H1 (cell line): ENCODE data around the gene LRG1. TPM values are rescaled to one million over a fixed set of nuclear protein-coding genes. Genes with fewer than 3 reads are reported as not detected.

ENCODE experiments used
- CTCF ChIA-PET: fragments of 300-600 bp; sonication (Branson Sonifier 250); formaldehyde crosslinking; loops from one replicate; lab custom pipeline; 2021; ENCODE audit not compliant: partially characterized antibody; lab: Charles Lee
- POLR2A ChIA-PET: fragments of 300-600 bp; sonication (Branson Sonifier 250); formaldehyde crosslinking; loops from one replicate; lab custom pipeline; 2021; ENCODE audit warnings: inconsistent platforms; ENCODE audit not compliant: partially characterized antibody; lab: Charles Lee
- DNase-seq, 2 experiments: peaks; one replicate each; pipeline versions ENCODE4 v3.0.0 to v3.0.0-alpha.2; 2010 to 2022; ENCODE audit warnings: low spot score in 2 of 2, low read depth in 1 of 2, mixed read lengths in 1 of 2
- FAIRE-seq: peaks from 2 replicates; lab custom pipeline; 2011; peaks lifted over from hg19 to GRCh38; lab: Jason Lieb, UNC
- H2AFZ ChIP-seq: 2 replicates; pipeline ENCODE4 v1.8.1; 2012; ENCODE audit warnings: low read length, inconsistent platforms
- H2AK5ac ChIP-seq: 2 replicates; pipeline ENCODE4 v1.6.1; 2013; ENCODE audit warnings: low read depth, low read length
- H2BK120ac ChIP-seq: replicated peaks from 2 replicates; pipeline ENCODE3; 2013; ENCODE audit warnings: low read depth, low read length, inconsistent platforms
- H2BK12ac ChIP-seq: 2 replicates; pipeline ENCODE4 v1.6.1; 2013; ENCODE audit warnings: low read depth, low read length
- H2BK15ac ChIP-seq: 2 replicates; pipeline ENCODE4 v1.6.1; 2013; ENCODE audit warnings: low read length
- H2BK20ac ChIP-seq: 2 replicates; pipeline ENCODE4 v1.6.1; 2013; ENCODE audit warnings: low read length
- H2BK5ac ChIP-seq: 2 replicates; pipeline ENCODE4 v1.6.1; 2013; ENCODE audit warnings: low read depth, low read length
- H3K14ac ChIP-seq: 2 replicates; pipeline ENCODE4 v1.6.1; 2013; ENCODE audit warnings: inconsistent platforms; ENCODE audit not compliant: insufficient read length
- H3K18ac ChIP-seq: 2 replicates; pipeline ENCODE4 v1.6.1; 2013; ENCODE audit warnings: low read length; ENCODE audit errors: extremely low read depth
- H3K23ac ChIP-seq: 2 replicates; pipeline ENCODE4 v1.6.1; 2013; ENCODE audit warnings: inconsistent platforms; ENCODE audit not compliant: insufficient read length
- H3K23me2 ChIP-seq: 2 replicates; pipeline ENCODE4 v1.6.1; 2013; ENCODE audit warnings: low read depth, low read length
- H3K27ac ChIP-seq: 2 replicates; pipeline ENCODE4 v1.6.1; 2011; ENCODE audit warnings: low read depth, low read length, inconsistent platforms
- H3K27me3 ChIP-seq, 4 experiments: replicated peaks in 1 of 4; 1 replicate in 1 of 4; 2 replicates in 3 of 4; pipeline versions ENCODE4 v1.6.1 to v1.8.1; 2011 to 2013; ENCODE audit warnings: low read length in 3 of 4, mild to moderate bottlenecking in 3 of 4, inconsistent platforms in 2 of 4, mixed read lengths in 2 of 4, moderate library complexity in 1 of 4; ENCODE audit not compliant: control insufficient read depth in 3 of 4, insufficient read depth in 3 of 4; ENCODE audit errors: extremely low read depth in 1 of 4
- H3K36me3 ChIP-seq, 4 experiments: 2 replicates each; pipeline versions ENCODE4 v1.6.1 to v1.8.1; 2011 to 2013; ENCODE audit warnings: mild to moderate bottlenecking in 4 of 4, low read length in 3 of 4, moderate library complexity in 2 of 4, control low read depth in 1 of 4, inconsistent platforms in 1 of 4; ENCODE audit not compliant: insufficient read depth in 4 of 4, control insufficient read depth in 2 of 4
- H3K4ac ChIP-seq: replicated peaks from 2 replicates; pipeline ENCODE3; 2013; ENCODE audit warnings: low read length, low read depth, mixed read lengths, inconsistent platforms; ENCODE audit not compliant: insufficient read length
- H3K4me1 ChIP-seq, 4 experiments: replicated peaks in 1 of 4; 1 replicate in 1 of 4; 2 replicates in 3 of 4; pipeline versions ENCODE4 v1.6.1 to v1.8.1; 2011 to 2013; ENCODE audit warnings: low read length in 3 of 4, inconsistent platforms in 2 of 4, mixed read lengths in 1 of 4; ENCODE audit not compliant: insufficient read depth in 4 of 4, control insufficient read depth in 3 of 4
- H3K4me2 ChIP-seq, 2 experiments: 2 replicates each; pipeline versions ENCODE4 v1.6.1 to v1.8.1; 2011 to 2013; ENCODE audit warnings: low read depth in 2 of 2, low read length in 2 of 2, control low read depth in 1 of 2, inconsistent platforms in 1 of 2, mild to moderate bottlenecking in 1 of 2; ENCODE audit not compliant: insufficient read depth in 1 of 2
- H3K4me3 ChIP-seq, 4 experiments: fragments of 200-600, 300-600 bp in 1 of 4; sonication (generic), shearing (Covaris generic), sonication (Bioruptor Twin) in 1 of 4; 2 replicates each; pipeline versions ENCODE4 v1.5.1 to v1.8.1; 2011 to 2016; ENCODE audit warnings: low read length in 4 of 4, low read depth in 3 of 4, control low read depth in 2 of 4, inconsistent platforms in 2 of 4, mild to moderate bottlenecking in 2 of 4, mixed read lengths in 1 of 4, moderate library complexity in 1 of 4; ENCODE audit not compliant: insufficient read depth in 2 of 4; ENCODE audit errors: extremely low read depth in 1 of 4
- H3K56ac ChIP-seq: replicated peaks from 2 replicates; pipeline ENCODE3; 2013; ENCODE audit warnings: low read depth, mild to moderate bottlenecking, mixed read lengths, low read length, inconsistent platforms; ENCODE audit not compliant: insufficient read length
- H3K79me1 ChIP-seq: 2 replicates; pipeline ENCODE4 v1.6.1; 2013; ENCODE audit warnings: low read depth, low read length, control low read depth
- H3K79me2 ChIP-seq, 2 experiments: 2 replicates each; pipeline versions ENCODE4 v1.6.1 to v1.8.1; 2012 to 2013; ENCODE audit warnings: low read length in 2 of 2, mild to moderate bottlenecking in 2 of 2, inconsistent platforms in 1 of 2; ENCODE audit not compliant: insufficient read depth in 2 of 2, control insufficient read depth in 1 of 2
- H3K9ac ChIP-seq, 4 experiments: replicated peaks in 1 of 4; 1 replicate in 1 of 4; 2 replicates in 3 of 4; pipeline versions ENCODE4 v1.6.1 to v1.8.1; 2011 to 2013; ENCODE audit warnings: low read depth in 3 of 4, low read length in 3 of 4, control low read depth in 2 of 4, mild to moderate bottlenecking in 2 of 4, moderate library complexity in 2 of 4, inconsistent platforms in 1 of 4; ENCODE audit errors: extremely low read depth in 1 of 4
- H3K9me3 ChIP-seq, 2 experiments: 2 replicates each; pipeline versions ENCODE4 v1.6.1 to v1.8.1; 2012 to 2013; ENCODE audit warnings: mild to moderate bottlenecking in 2 of 2, moderate library complexity in 2 of 2, control low read depth in 1 of 2, inconsistent platforms in 1 of 2, low read depth in 1 of 2, low read length in 1 of 2, mixed read lengths in 1 of 2; ENCODE audit not compliant: insufficient read depth in 2 of 2
- H4K20me1 ChIP-seq, 2 experiments: replicated peaks in 1 of 2; 2 replicates each; pipeline versions ENCODE3 to v1.8.1; 2011 to 2013; ENCODE audit warnings: inconsistent platforms in 2 of 2, low read length in 2 of 2, mild to moderate bottlenecking in 1 of 2; ENCODE audit not compliant: insufficient read depth in 2 of 2, control insufficient read depth in 1 of 2
- H4K5ac ChIP-seq: 2 replicates; pipeline ENCODE4 v1.6.1; 2013; ENCODE audit warnings: low read length, low read depth, mixed read lengths, inconsistent platforms; ENCODE audit not compliant: insufficient read length
- H4K8ac ChIP-seq: 2 replicates; pipeline ENCODE4 v1.8.0; 2013; ENCODE audit warnings: mild to moderate bottlenecking, moderate library complexity, low read length, inconsistent platforms; ENCODE audit not compliant: insufficient read depth; ENCODE audit errors: extremely low read depth
- H4K91ac ChIP-seq: replicated peaks from 2 replicates; pipeline ENCODE3; 2013; ENCODE audit warnings: low read length, mixed read lengths, inconsistent platforms; ENCODE audit not compliant: insufficient read length
- ASH2L ChIP-seq: fragments of 200-600, 300-600 bp; sonication (generic); IDR thresholded peaks from one replicate; pipeline ENCODE4 v1.7.1; 2017; ENCODE audit warnings: low read length
- CBX8 ChIP-seq: fragments of 300-800, 300-1000 bp; sonication (generic); IDR thresholded peaks from 2 replicates; pipeline ENCODE4 v1.7.1; 2016; ENCODE audit warnings: low read depth, low read length, borderline replicate concordance
- CREB1 ChIP-seq: IDR thresholded peaks from 2 replicates; pipeline ENCODE4 v1.6.1; 2012; ENCODE audit warnings: inconsistent platforms
- SAP30 ChIP-seq: fragments of 300-600 bp; sonication (generic); IDR thresholded peaks from 2 replicates; pipeline ENCODE4 v1.7.1; 2012; ENCODE audit warnings: low read length, moderate library complexity, mild to moderate bottlenecking, inconsistent platforms; ENCODE audit not compliant: insufficient read depth, insufficient replicate concordance
- WGBS, 2 experiments: shearing (Covaris generic) in 1 of 2; methylation state at CpG; one replicate each; pipeline versions ENCODE4 v1.1.6 to v1.1.7; 2013 to 2015; ENCODE audit warnings: low lambda C conversion rate in 2 of 2, mixed read lengths in 2 of 2, inconsistent platforms in 1 of 2, low coverage in 1 of 2, missing lambda C conversion rate in 1 of 2; ENCODE audit not compliant: insufficient replicate concordance in 2 of 2, insufficient coverage in 1 of 2, insufficient read length in 1 of 2; ENCODE audit errors: extremely low coverage in 1 of 2, missing lambda C conversion rate in 1 of 2; 5-methylcytosine and 5-hydroxymethylcytosine counted together
- polyA plus RNA-seq, 7 experiments: library from polyadenylated mRNA; depleted of rRNA in 3 of 7; stranded (reverse) in 5 of 7; unstranded in 2 of 7; fragments of >200 nt in 5 of 7; fragments of 200-250 nt in 2 of 7; gene quantifications; 1 replicate in 5 of 7; 2 replicates in 1 of 7; 4 replicates in 1 of 7; pipeline versions ENCODE4 v1.2.1 to v1.2.3, GENCODE V29; 2011 to 2013; ENCODE audit warnings: missing spikeins in 2 of 7, mixed read lengths in 2 of 7
- total RNA-seq: library from RNA; stranded (reverse); fragmentation: NEBNext Ultra II Directional; extraction: Animal tissue kit (Norgen Biotek cat#: 25700); gene quantifications from 2 replicates; pipeline ENCODE4 v1.2.1, GENCODE V29; 2021

Gene LRG1
- total and polyA plus RNA-seq, 2 of the 8 experiments (the other 6 are each of a cell fraction or from before 2014, with no cell fraction given): 0.48 to 0.79 TPM

GRCh38 chr19:4498694-4499093 lies 41.1 kb downstream of the LRG1 start:
- Histone ChIP-seq H2BK12ac (no peak overlapping the region), H3K4ac (no peak overlapping the region), H3K4me3 (no peak overlapping the region), H3K18ac (no peak overlapping the region), H3K79me1 (no peaks in the 10 kb centered on the region), H2AFZ (no peak overlapping the region), H2BK15ac (no peak overlapping the region), H4K5ac (no peak overlapping the region), H3K79me2 (no peaks in the 10 kb centered on the region), H3K27me3 (no peaks in the 10 kb centered on the region), H2BK20ac (no peak overlapping the region), H3K56ac (no peak overlapping the region), H3K23ac (no peak overlapping the region), H3K9ac (no peak overlapping the region), H3K14ac (no peak overlapping the region), H4K20me1 (peaks cover 4 to 17% of the 10 kb centered on the region in 2 experiments), H3K4me2 (no peak overlapping the region), H4K8ac (no peak overlapping the region), H4K91ac (no peak overlapping the region), H3K36me3 (peaks cover 12 to 70% (median 31%) of the 10 kb centered on the region in 4 experiments), H2BK120ac (no peak overlapping the region), H3K9me3 (no peaks in the 10 kb centered on the region), H3K27ac (no peak overlapping the region), H3K23me2 (no peaks in the 10 kb centered on the region), H2AK5ac (no peak overlapping the region), H2BK5ac (no peak overlapping the region), H3K4me1 (no peaks in the 10 kb centered on the region)
- WGBS, 2 experiments: 94% methylated on average over 10 of the region's 12 CpGs; no CpG with 5 or more reads in 1 of the 2 experiments
- ChIA-PET CTCF (interaction anchor here (1.2 to 3.8 kb wide), 3 partner anchors 9 to 231 kb away, joined by 3 to 17 read pairs (median 5); no protein-coding TSS in a partner anchor), POLR2A (interaction anchor here (1.3 to 4.1 kb wide), 3 partner anchors 10 to 25 kb away, joined by 3 to 15 read pairs (median 3); no protein-coding TSS in a partner anchor)
- DNase-seq: no peak
- TF ChIP-seq CBX8 (no peak), CREB1 (no peak), ASH2L (no peak), SAP30 (no peak)
- no peak for FAIRE-seq
